GM13976 (cell line): ENCODE measurements around the gene RAB24.

Experiments used
- DNase-seq: peaks from one replicate; pipeline ENCODE4 v3.0.0; 2012; ENCODE audit warnings: low spot score
- CTCF ChIP-seq: IDR thresholded peaks from 2 replicates; pipeline ENCODE4 v1.5.1; 2012; ENCODE audit warnings: borderline replicate concordance, mild to moderate bottlenecking; ENCODE audit not compliant: insufficient read depth; ENCODE audit errors: extremely low read depth, missing control alignments, control extremely low read depth
- in situ Hi-C: fragments of 300-500 bp; cut with MboI; formaldehyde crosslinking; loops from one replicate; pipeline ENCODE4 v1.12.0; 2022; ENCODE audit warnings: low sequenced_read_pairs, mixed read lengths, inconsistent platforms; ENCODE audit not compliant: unreplicated experiment

RAB24 gene

GRCh38 chr5:177327539-177328522 is 24.3 kb upstream of the RAB24 start:
- in situ Hi-C loops = no loop called here
- no peak for DNase-seq
- no peak for TF ChIP-seq CTCF

- no peak for TF ChIP-seq CTCF
- in situ Hi-C loops = no loop called here
- DNase-seq = no peak
Observed at GRCh38 chr5:177325868-177326381, 22.4 kb upstream of the RAB24 start.

GRCh38 chr5:177320879-177321278 is 17.4 kb upstream of the RAB24 start:
- no peak for DNase-seq
- TF ChIP-seq CTCF = no peak
- in situ Hi-C loops = no loop called here

- no peak for TF ChIP-seq CTCF
- DNase-seq = no peak
- in situ Hi-C loops = no loop called here
Observed at GRCh38 chr5:177319913-177320588, 16.5 kb upstream of the RAB24 start.

- peak; percentile 76 for TF ChIP-seq CTCF
Observed at GRCh38 chr5:177317959-177318377, 14.4 kb upstream of the RAB24 start.

GRCh38 chr5:177316005-177316404 is 12.5 kb upstream of the RAB24 start:
- no peak for TF ChIP-seq CTCF
- no peak for DNase-seq
- in situ Hi-C loops = no loop called here

More at GRCh38 chr5:177317959-177318377, 14.4 kb upstream of the RAB24 start:
- in situ Hi-C loops = no loop called here
- DNase-seq = peak; percentile 79
